ENCODE results near the gene FCMR.
"Not testable (repeated sequence)": the region's sequence is repeated elsewhere in the genome, so short reads cannot be mapped to it uniquely, and the experiment has no call there.

FCMR gene

DNA sequence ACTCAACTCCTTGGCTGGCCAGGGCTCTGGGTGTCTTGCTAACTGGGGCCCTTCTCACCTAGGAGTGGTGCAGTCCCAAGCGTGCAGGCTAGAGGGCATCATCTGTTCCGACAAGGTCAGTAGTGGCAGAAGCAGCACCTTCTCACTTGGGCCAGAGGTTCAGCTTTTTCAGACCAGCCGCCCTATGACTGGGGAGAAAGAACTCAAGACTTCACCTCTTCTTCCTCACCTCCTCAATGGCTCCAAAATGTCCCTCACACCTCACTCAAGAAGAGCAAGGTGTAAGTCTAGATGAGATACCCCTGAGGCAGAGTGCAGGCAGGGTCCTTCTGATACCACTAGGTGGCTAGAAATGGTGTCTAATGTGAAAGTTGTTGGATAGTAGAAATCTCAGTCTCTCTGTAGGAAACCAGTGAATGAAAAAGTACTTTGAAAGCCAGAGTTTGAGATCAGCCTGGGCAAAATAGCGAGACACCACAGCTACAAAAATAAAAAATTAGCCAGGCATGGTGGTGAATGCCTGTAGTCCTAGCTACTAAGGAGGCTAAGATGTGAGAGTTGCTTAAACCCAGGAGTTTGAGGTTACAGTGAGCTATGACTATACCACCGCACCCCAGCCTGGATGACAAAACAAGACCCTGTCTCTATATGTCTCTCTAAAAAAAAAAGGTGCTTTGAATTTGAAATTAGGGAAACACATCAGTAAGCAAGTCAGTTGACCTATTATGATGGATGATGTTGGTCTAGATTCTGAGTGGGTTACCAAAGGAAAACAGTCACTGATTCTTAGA is 64.9 kb downstream of the FCMR start:
- TF ChIP-seq, protein P1, sequence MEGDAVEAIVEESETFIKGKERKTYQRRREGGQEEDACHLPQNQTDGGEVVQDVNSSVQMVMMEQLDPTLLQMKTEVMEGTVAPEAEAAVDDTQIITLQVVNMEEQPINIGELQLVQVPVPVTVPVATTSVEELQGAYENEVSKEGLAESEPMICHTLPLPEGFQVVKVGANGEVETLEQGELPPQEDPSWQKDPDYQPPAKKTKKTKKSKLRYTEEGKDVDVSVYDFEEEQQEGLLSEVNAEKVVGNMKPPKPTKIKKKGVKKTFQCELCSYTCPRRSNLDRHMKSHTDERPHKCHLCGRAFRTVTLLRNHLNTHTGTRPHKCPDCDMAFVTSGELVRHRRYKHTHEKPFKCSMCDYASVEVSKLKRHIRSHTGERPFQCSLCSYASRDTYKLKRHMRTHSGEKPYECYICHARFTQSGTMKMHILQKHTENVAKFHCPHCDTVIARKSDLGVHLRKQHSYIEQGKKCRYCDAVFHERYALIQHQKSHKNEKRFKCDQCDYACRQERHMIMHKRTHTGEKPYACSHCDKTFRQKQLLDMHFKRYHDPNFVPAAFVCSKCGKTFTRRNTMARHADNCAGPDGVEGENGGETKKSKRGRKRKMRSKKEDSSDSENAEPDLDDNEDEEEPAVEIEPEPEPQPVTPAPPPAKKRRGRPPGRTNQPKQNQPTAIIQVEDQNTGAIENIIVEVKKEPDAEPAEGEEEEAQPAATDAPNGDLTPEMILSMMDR (IDR thresholded peaks at IDR 0.05; ENCODE audit: low read depth, low read length, missing control alignments), result peak; percentile 56
- no peak overlapping the region for H3K4me3 ChIP-seq (ENCODE audit: low read depth, low read length)
- DNase-seq (ENCODE audit: low read depth), result no peak

DNA sequence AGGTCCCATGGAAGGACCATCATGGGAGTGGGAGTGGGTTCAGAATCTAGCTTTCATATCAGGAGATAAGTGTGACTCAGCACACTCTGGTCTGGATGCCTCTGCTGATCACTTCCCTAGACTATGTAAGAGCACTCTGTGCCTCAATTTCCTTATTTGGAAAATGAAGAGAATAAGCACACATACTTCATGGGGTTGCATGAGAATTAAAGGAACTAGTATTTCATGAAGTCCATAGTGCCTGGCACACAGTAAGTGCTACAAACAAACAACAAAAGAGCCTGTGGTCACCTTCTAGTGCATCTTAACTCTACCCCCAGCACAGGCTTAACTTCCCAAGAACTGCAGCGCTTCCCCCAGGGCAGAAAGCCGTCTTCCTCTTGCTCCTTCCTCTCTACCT is 65.9 kb downstream of the FCMR start:
- H3K4me3 ChIP-seq (ENCODE audit: low read depth, low read length), result no peak overlapping the region
- TF ChIP-seq, protein P1 (IDR thresholded peaks at IDR 0.05; ENCODE audit: low read depth, low read length, missing control alignments), result no peak
- no peak for DNase-seq (ENCODE audit: low read depth)

DNA sequence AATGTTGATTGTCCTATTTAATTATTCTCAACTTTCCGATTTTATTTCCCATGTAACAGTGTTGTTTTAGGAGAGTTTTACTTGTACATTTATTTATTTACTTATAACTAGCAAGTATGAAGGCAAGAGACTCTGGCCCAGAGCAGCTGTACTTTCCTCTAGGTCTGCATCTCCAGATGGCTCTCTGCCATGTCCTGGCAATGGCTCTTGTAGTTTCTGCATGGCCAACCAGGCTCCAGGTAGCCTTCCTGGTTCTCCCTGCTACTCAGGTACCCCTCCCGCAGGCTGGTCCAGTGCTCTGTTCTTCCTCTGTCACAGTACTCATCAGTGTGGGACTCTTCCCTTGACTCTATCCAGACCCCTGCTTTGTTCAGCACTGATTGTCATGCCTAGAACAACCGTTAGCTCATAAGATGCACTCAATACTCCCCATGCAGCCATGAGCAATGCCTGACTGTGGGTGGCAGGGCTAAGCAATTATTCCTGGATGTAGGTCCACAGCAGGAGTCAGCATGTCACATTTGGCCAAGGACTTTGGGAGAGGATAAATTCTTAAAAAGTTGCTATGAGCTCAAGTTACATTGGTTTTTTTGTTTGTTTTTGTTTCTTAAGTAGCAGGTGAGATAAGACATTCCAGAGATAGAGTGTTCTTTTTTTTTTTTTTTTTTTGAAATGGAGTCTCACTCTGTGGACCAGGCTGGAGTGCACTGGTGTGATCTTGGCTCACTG is 67.2 kb downstream of the FCMR start:
- no peak for DNase-seq (ENCODE audit: low read depth)
- TF ChIP-seq, protein P1 (IDR thresholded peaks at IDR 0.05; ENCODE audit: low read depth, low read length, missing control alignments), result no peak
- no peak overlapping the region for H3K4me3 ChIP-seq (ENCODE audit: low read depth, low read length)

- not testable (repeated sequence) for H3K4me3 ChIP-seq (ENCODE audit: low read depth, low read length); DNase-seq (ENCODE audit: low read depth)
Measured at GRCh38 chr1:206853696-206854095, 68.0 kb downstream of the FCMR start.
